Stomach (tissue), 9 donors: ENCODE measurements around the gene NRTN. TPM values are rescaled to one million over a fixed set of nuclear protein-coding genes. Genes with fewer than 3 reads are reported as not detected.

Experiments used
- DNase-seq, 2 donors: peaks; one replicate each; pipeline versions ENCODE4 v3.0.0 to v3.0.0-alpha.2; 2013 to 2019
- H3K27ac ChIP-seq, 5 donors: fragments of 200-600 bp in 4 of 5; sonication (generic) in 4 of 5; one replicate each; pipeline ENCODE4 v1.5.1; 2013 to 2019; ENCODE audit warnings: mild to moderate bottlenecking in 1 of 5, moderate library complexity in 1 of 5
- H3K27me3 ChIP-seq, 3 donors: fragments of 200-600 bp; sonication (generic); one replicate each; pipeline ENCODE4 v1.5.1; 2017 to 2019; ENCODE audit warnings: mixed run types in 1 of 3
- H3K36me3 ChIP-seq, 4 donors: fragments of 200-600 bp; sonication (generic); 1 replicate in 3 of 4; 2 replicates in 1 of 4; pipeline ENCODE4 v1.5.1; 2016 to 2019
- H3K4me1 ChIP-seq, 4 donors: fragments of 200-600 bp; sonication (generic); one replicate each; pipeline ENCODE4 v1.5.1; 2016 to 2019
- H3K4me3 ChIP-seq, 4 donors: fragments of 200-600 bp; sonication (generic) in 3 of 4; one replicate each; pipeline ENCODE4 v1.5.1; 2016 to 2019; ENCODE audit warnings: mild to moderate bottlenecking in 1 of 4
- H3K9me3 ChIP-seq, 4 donors: fragments of 200-600 bp; sonication (generic); one replicate each; pipeline ENCODE4 v1.5.1; 2016 to 2019
- CTCF ChIP-seq, 7 experiments: fragments of 450-650 bp in 4 of 7; fragments of 200-600 bp in 3 of 7; sonication (generic) in 3 of 7; IDR thresholded peaks; one replicate each; pipeline ENCODE4 v1.5.1; 2016 to 2019; ENCODE audit warnings: antibody characterized with exemption in 7 of 7, control low read depth in 2 of 7, mild to moderate bottlenecking in 1 of 7
- EP300 ChIP-seq: sonication (generic); formaldehyde crosslinking; IDR thresholded peaks from one replicate; pipeline ENCODE4 v1.6.1; 2017; ENCODE audit warnings: antibody characterized with exemption
- POLR2A ChIP-seq, 4 donors: fragments of 450-650 bp; IDR thresholded peaks; one replicate each; pipeline ENCODE4 v1.6.1; 2016; ENCODE audit warnings: antibody characterized with exemption in 4 of 4, control low read depth in 2 of 4, mild to moderate bottlenecking in 1 of 4, moderate library complexity in 1 of 4
- POLR2AphosphoS5 ChIP-seq, 3 donors: sonication (generic); formaldehyde crosslinking; IDR thresholded peaks; one replicate each; pipeline ENCODE4 v1.6.1; 2016; ENCODE audit warnings: antibody characterized with exemption in 3 of 3
- WGBS, 5 donors: extraction: QIAGEN DNeasy Blood & Tissue Kit in 3 of 5; methylation state at CpG; one replicate each; pipeline versions ENCODE4 v1.1.5 to v1.1.7; 2013 to 2018; 5-methylcytosine and 5-hydroxymethylcytosine counted together
- intact Hi-C: fragments of 100-400 bp; cut with DNase I; formaldehyde crosslinking; loops from one replicate; pipeline ENCODE4 v1.15.1; 2023; ENCODE audit warnings: low total_unique reads
- polyA plus RNA-seq, 3 donors: library from polyadenylated mRNA; stranded (reverse); fragments of 200-250 nt; gene quantifications; one replicate each; pipeline ENCODE4 v1.2.3, GENCODE V29; 2013
- total RNA-seq, 5 donors: library from RNA; depleted of rRNA; stranded (reverse); fragments of >200 nt; gene quantifications; one replicate each; pipeline versions ENCODE4 v1.1.0 to v1.2.3, GENCODE V29; 2014 to 2016
- donor health status: healthy with polysubstance abuse.
- donor health status: Bipolar disorder and iron deficiency.
- donor health status: healthy.

NRTN gene
- total and polyA plus RNA-seq, 8 donors = 0.92 to 7.1 (median 3.8) TPM; not detected in 2

GRCh38 chr19:5785423-5785822, 19.4 kb upstream of the NRTN start:
- Histone ChIP-seq H3K36me3 (peaks cover 53 to 77% (median 72%) of the 10 kb centered on the region in 4 donors), H3K27ac (no peak overlapping the region), H3K27me3 (no peaks in the 10 kb centered on the region), H3K4me3 (no peak overlapping the region), H3K9me3 (no peaks in the 10 kb centered on the region), H3K4me1 (peaks cover 7 to 14% (median 9%) of the 10 kb centered on the region in 4 donors)
- DNase-seq = no peak
- TF ChIP-seq CTCF (IDR thresholded peaks at IDR 0.05) (no peak), POLR2A (IDR thresholded peaks at IDR 0.05) (no peak), EP300 (no peak), POLR2AphosphoS5 (IDR thresholded peaks at IDR 0.05) (no peak)
- WGBS, 5 donors = 90 to 98% (median 95%) methylated on average over 19 to 37 of the region's 37 CpGs
- intact Hi-C loops = no loop called here

- TF ChIP-seq EP300 = no peak
- TF ChIP-seq POLR2A (IDR thresholded peaks at IDR 0.05) = no peak
- no peak for TF ChIP-seq POLR2AphosphoS5 (IDR thresholded peaks at IDR 0.05)
- TF ChIP-seq CTCF (IDR thresholded peaks at IDR 0.05) = no peak
- Histone ChIP-seq H3K27ac (no peak overlapping the region), H3K27me3 (no peaks in the 10 kb centered on the region), H3K4me3 (no peak overlapping the region), H3K36me3 (peaks cover 53 to 77% (median 72%) of the 10 kb centered on the region in 4 donors), H3K4me1 (peaks cover 7 to 17% (median 13%) of the 10 kb centered on the region in 4 donors), H3K9me3 (no peaks in the 10 kb centered on the region)
- intact Hi-C loops = no loop called here
- DNase-seq = peak in 1 of 2 donors; percentile 17
- WGBS, 5 donors = 86 to 93% (median 91%) methylated on average over 38 to 44 of the region's 44 CpGs
These were observed 18.1 kb upstream of the NRTN start for GRCh38 chr19:5786593-5787408.

- peaks cover 7 to 17% (median 13%) of the 10 kb centered on the region in 4 donors for H3K4me1 ChIP-seq
- WGBS, 5 donors = 91 to 94% (median 94%) methylated on average over 23 to 39 of the region's 39 CpGs
- intact Hi-C loops = no loop called here
- H3K36me3 ChIP-seq = peaks cover 53 to 76% (median 72%) of the 10 kb centered on the region in 4 donors
- no peaks in the 10 kb centered on the region for H3K9me3 ChIP-seq
- no peak for DNase-seq
- H3K27ac ChIP-seq = no peak overlapping the region
- TF ChIP-seq EP300 (no peak), POLR2AphosphoS5 (IDR thresholded peaks at IDR 0.05) (no peak), CTCF (IDR thresholded peaks at IDR 0.05) (no peak), POLR2A (IDR thresholded peaks at IDR 0.05) (no peak)
- no peak overlapping the region for H3K4me3 ChIP-seq
- no peaks in the 10 kb centered on the region for H3K27me3 ChIP-seq
These were observed 17.3 kb upstream of the NRTN start for GRCh38 chr19:5787409-5788182.

GRCh38 chr19:5788422-5788821, 16.4 kb upstream of the NRTN start:
- WGBS, 5 donors = 85 to 98% (median 92%) methylated on average over 5 of the region's 5 CpGs
- Histone ChIP-seq H3K36me3 (peaks cover 53 to 67% (median 67%) of the 10 kb centered on the region in 4 donors), H3K27me3 (no peaks in the 10 kb centered on the region), H3K9me3 (no peaks in the 10 kb centered on the region), H3K4me1 (peaks cover 7 to 17% (median 13%) of the 10 kb centered on the region in 4 donors), H3K27ac (no peak overlapping the region), H3K4me3 (no peak overlapping the region)
- no peak for TF ChIP-seq EP300
- TF ChIP-seq CTCF (IDR thresholded peaks at IDR 0.05) = no peak
- intact Hi-C loops = no loop called here
- no peak for DNase-seq
